ENCODE measurements around the gene TNPO3. TPM values are rescaled to one million over a fixed set of nuclear protein-coding genes. Genes with fewer than 3 reads are reported as not detected.

The TNPO3 gene
- total and polyA plus RNA-seq, 10 of the 15 experiments (the other 5 are each of a cell fraction or from before 2014, with no cell fraction given), result 17.6 to 91.8 (median 65.9) TPM

DNA sequence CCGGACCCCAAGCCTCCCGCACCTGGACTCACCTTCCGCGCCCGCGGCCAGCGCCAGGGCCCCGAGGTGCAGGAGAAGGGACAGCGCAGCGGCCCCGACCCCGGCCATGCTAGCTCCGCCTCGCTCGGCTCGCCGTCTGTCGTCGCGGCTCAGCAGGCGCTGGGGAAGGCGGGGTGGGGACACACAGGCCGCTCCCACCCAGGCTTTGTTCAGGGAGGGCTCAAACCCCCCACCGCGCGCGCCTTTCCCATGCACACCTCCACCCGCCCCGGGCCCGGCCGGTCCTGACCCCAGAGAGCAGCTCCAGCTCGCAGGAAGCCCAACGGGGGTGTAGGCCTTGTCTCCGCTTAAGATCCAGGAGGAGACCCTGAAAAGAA, 144.4 kb downstream of the TNPO3 start, which contains the start of gene KCP (continued):
- TF ChIP-seq, protein P1, sequence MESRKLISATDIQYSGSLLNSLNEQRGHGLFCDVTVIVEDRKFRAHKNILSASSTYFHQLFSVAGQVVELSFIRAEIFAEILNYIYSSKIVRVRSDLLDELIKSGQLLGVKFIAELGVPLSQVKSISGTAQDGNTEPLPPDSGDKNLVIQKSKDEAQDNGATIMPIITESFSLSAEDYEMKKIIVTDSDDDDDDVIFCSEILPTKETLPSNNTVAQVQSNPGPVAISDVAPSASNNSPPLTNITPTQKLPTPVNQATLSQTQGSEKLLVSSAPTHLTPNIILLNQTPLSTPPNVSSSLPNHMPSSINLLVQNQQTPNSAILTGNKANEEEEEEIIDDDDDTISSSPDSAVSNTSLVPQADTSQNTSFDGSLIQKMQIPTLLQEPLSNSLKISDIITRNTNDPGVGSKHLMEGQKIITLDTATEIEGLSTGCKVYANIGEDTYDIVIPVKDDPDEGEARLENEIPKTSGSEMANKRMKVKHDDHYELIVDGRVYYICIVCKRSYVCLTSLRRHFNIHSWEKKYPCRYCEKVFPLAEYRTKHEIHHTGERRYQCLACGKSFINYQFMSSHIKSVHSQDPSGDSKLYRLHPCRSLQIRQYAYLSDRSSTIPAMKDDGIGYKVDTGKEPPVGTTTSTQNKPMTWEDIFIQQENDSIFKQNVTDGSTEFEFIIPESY (IDR thresholded peaks at IDR 0.05), result no peak
- no peak for TF ChIP-seq SUPT20H (IDR thresholded peaks at IDR 0.05; ENCODE audit: borderline replicate concordance, control insufficient read depth, low read depth, low read length)
- TF ChIP-seq MTA2 (IDR thresholded peaks at IDR 0.05; ENCODE audit: low read depth), result no peak
- no peak for TF ChIP-seq IRF4 (IDR thresholded peaks at IDR 0.05; ENCODE audit: low read depth, low read length)

DNA sequence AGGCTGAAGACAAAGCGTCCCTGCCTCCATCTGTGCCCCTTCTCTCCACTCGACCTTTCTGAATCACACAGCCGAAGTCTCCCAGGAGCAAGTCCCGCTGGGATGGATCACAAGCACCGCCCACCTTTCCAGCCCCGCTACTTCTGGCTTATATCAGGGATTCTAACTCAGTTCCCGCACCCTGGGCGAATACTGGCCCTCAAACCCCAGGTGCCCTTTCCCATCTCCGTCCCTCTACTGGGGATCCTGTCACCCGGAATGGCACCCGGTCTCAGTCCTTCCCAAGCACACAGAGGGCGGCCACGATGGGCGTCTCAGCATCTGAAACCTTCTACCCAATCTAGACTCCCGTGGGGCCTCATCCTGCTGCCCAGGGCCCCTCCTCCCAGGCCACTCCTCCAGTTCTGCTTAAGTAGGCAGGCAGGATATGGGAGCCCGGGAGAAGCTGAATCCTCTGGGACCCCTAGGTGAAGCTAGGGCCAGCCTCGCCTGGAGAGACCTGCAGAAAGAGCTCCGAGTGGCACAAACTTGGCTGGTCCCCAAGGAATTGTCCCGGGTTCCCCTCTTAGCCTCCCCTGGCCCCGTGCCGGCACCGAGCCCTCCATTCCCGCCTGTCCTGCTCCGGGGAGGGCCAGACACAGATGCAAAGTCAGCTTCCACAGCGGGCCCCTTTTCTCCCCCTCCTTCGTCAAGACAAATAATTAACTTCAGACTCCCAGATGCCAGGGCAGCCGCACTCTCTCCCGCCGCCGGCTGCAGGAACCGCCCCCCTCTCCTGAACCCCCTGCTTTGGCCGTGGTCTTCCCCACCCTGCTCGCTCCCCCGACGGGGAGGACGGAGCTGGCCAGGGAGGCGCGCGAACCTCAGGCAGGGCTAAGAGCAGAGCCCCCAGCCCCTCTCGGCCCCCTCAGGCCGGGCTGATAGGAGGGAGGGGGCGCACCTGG, 145.0 kb downstream of the TNPO3 start:
- ATAC-seq, result no peak
- no TSS peak for BruUV-seq (replicated peaks)
- Histone ChIP-seq H3K27me3 (replicated peaks in 1 of 2; ENCODE audit: control insufficient read depth in 2 of 2, insufficient read depth in 2 of 2, low read length in 1 of 2) (no peaks in the 10 kb centered on the region), H3K36me3 (ENCODE audit: control insufficient read depth in 2 of 2, insufficient read depth in 2 of 2, low read length in 1 of 2) (no peaks in the 10 kb centered on the region), H3K9me3 (replicated peaks; ENCODE audit: control insufficient read depth, insufficient read depth, low read length) (no peaks in the 10 kb centered on the region), H3K4me3 (no peak overlapping the region), H3K27ac (ENCODE audit: control insufficient read depth, insufficient read depth) (no peak overlapping the region), H3K79me2 (ENCODE audit: control insufficient read depth, insufficient read depth, low read length) (no peaks in the 10 kb centered on the region), H4K20me1 (ENCODE audit: control insufficient read depth, insufficient read depth) (no peaks in the 10 kb centered on the region), H3K4me2 (ENCODE audit: control insufficient read depth, insufficient read depth) (no peak overlapping the region), H3K9ac (ENCODE audit: control insufficient read depth, insufficient read depth, low read length) (no peak overlapping the region), H2AFZ (ENCODE audit: control insufficient read depth, low read depth, low read length) (no peak overlapping the region), H3K4me1 (ENCODE audit: control insufficient read depth, insufficient read depth, low read length) (peaks cover 15% of the 10 kb centered on the region)
- DNase-seq (ENCODE audit: low read depth, low spot score), result no peak
- SMC1A ChIA-PET (ENCODE audit: uncharacterized antibody, unreplicated experiment), result interaction anchor here (0.8 to 2.4 kb wide), 3 partner anchors 27 to 182 kb away, joined by 3 to 9 read pairs (median 4); no protein-coding TSS in a partner anchor
- RAD21 ChIA-PET (ENCODE audit: unreplicated experiment), result interaction anchor here (0.9 to 3.0 kb wide), 4 partner anchors 24 to 181 kb away, joined by 5 to 12 read pairs (median 8); no protein-coding TSS in a partner anchor
- CTCF ChIA-PET, result interaction anchor here (0.6 to 5.3 kb wide), 5 partner anchors 13 to 180 kb away, joined by 3 to 41 read pairs (median 3); no protein-coding TSS in a partner anchor
- WGBS (ENCODE audit: insufficient coverage, insufficient replicate concordance, low lambda C conversion rate, missing lambda C conversion rate), result 27% methylated on average over 35 of the region's 42 CpGs
- in situ Hi-C loops (cut with MboI) (loop anchor here (5.0 kb wide), 2 partner anchors 182 to 302 kb away; no protein-coding TSS in a partner anchor), intact Hi-C loops (cut with micrococcal nuclease; ENCODE audit: unreplicated experiment) (no loop called here)
- POLR2A ChIA-PET, result interaction anchor here (4.4 kb wide), 1 partner anchor 30 kb away, joined by 23 read pairs; no protein-coding TSS in a partner anchor
- no peak for FAIRE-seq
- TF ChIP-seq BHLHE40 (IDR thresholded peaks at IDR 0.05; ENCODE audit: borderline replicate concordance in 1 of 2, low read depth in 2 of 2, low read length in 1 of 2) (no peak), NR2C2 (IDR thresholded peaks at IDR 0.05; ENCODE audit: borderline replicate concordance, control insufficient read depth, insufficient read length, low read depth) (no peak), ZSCAN29 (IDR thresholded peaks at IDR 0.05) (no peak), SPI1 (IDR thresholded peaks at IDR 0.05; ENCODE audit: borderline replicate concordance, insufficient read depth, low read depth, low read length) (no peak), ESRRA (IDR thresholded peaks at IDR 0.05; ENCODE audit: low read length) (no peak), ZZZ3 (IDR thresholded peaks at IDR 0.05; ENCODE audit: control insufficient read depth, insufficient read length, low read depth) (no peak), KLF5 (IDR thresholded peaks at IDR 0.05; ENCODE audit: partially characterized antibody) (no peak), SIX5 (IDR thresholded peaks at IDR 0.05; ENCODE audit: low read depth, low read length, severe bottlenecking) (no peak), POU2F2 (IDR thresholded peaks at IDR 0.05; ENCODE audit: borderline replicate concordance, low read depth, low read length) (no peak), NFXL1 (IDR thresholded peaks at IDR 0.05; ENCODE audit: borderline replicate concordance) (no peak)
- TF ChIP-seq, protein P2, sequence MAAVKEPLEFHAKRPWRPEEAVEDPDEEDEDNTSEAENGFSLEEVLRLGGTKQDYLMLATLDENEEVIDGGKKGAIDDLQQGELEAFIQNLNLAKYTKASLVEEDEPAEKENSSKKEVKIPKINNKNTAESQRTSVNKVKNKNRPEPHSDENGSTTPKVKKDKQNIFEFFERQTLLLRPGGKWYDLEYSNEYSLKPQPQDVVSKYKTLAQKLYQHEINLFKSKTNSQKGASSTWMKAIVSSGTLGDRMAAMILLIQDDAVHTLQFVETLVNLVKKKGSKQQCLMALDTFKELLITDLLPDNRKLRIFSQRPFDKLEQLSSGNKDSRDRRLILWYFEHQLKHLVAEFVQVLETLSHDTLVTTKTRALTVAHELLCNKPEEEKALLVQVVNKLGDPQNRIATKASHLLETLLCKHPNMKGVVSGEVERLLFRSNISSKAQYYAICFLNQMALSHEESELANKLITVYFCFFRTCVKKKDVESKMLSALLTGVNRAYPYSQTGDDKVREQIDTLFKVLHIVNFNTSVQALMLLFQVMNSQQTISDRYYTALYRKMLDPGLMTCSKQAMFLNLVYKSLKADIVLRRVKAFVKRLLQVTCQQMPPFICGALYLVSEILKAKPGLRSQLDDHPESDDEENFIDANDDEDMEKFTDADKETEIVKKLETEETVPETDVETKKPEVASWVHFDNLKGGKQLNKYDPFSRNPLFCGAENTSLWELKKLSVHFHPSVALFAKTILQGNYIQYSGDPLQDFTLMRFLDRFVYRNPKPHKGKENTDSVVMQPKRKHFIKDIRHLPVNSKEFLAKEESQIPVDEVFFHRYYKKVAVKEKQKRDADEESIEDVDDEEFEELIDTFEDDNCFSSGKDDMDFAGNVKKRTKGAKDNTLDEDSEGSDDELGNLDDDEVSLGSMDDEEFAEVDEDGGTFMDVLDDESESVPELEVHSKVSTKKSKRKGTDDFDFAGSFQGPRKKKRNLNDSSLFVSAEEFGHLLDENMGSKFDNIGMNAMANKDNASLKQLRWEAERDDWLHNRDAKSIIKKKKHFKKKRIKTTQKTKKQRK (IDR thresholded peaks at IDR 0.05; ENCODE audit: low read depth, low read length), result no peak
